Panc1 (cell line): ENCODE data around the gene AGT. TPM values are rescaled to one million over a fixed set of nuclear protein-coding genes. Genes with fewer than 3 reads are reported as not detected.

Experiments
- ATAC-seq: fragments of 200-7000 bp; cut with Tn5 transposase; 2 replicates; pipeline ENCODE4 v1.9.1; 2020; ENCODE audit warnings: mild to moderate bottlenecking, moderate library complexity
- BruUV-seq: library from RNA; stranded (reverse); fragments of 400-500 nt; replicated peaks from 2 replicates; lab custom pipeline; 2021; lab: Mats Ljungman, UMichigan
- CTCF ChIA-PET: fragments of 300-600 bp; sonication (Branson Sonifier 250); formaldehyde crosslinking; loops from one replicate; lab custom pipeline; 2022; ENCODE audit warnings: antibody characterized with exemption; lab: Charles Lee
- POLR2A ChIA-PET: fragments of 300-600 bp; sonication (Branson Sonifier 250); formaldehyde crosslinking; loops from one replicate; lab custom pipeline; 2022; ENCODE audit warnings: antibody characterized with exemption; lab: Charles Lee
- DNase-seq: peaks from one replicate; pipeline ENCODE4 v3.0.0-alpha.2; 2010; ENCODE audit warnings: low read depth, low spot score
- H3K27ac ChIP-seq: 2 replicates; pipeline ENCODE4 v1.5.1; 2011; ENCODE audit warnings: mild to moderate bottlenecking, low read length, inconsistent platforms
- H3K27me3 ChIP-seq: fragments of 200-500 bp; sonication (Bioruptor generic); 2 replicates; pipeline ENCODE4 v1.6.0; 2014; ENCODE audit warnings: low read length, inconsistent platforms; ENCODE audit not compliant: control insufficient read depth, insufficient read depth
- H3K36me3 ChIP-seq: fragments of 200-500 bp; sonication (Bioruptor generic); 2 replicates; pipeline ENCODE4 v1.5.1; 2014; ENCODE audit warnings: inconsistent platforms, mild to moderate bottlenecking, low read length, moderate library complexity; ENCODE audit not compliant: control insufficient read depth, insufficient read depth
- H3K4me1 ChIP-seq: 2 replicates; pipeline ENCODE4 v1.5.1; 2011; ENCODE audit warnings: inconsistent platforms, mild to moderate bottlenecking, low read length, moderate library complexity; ENCODE audit not compliant: control insufficient read depth, insufficient read depth
- H3K4me3 ChIP-seq, 2 experiments: 2 replicates each; pipeline ENCODE4 v1.5.1; 2011 to 2012; ENCODE audit warnings: low read depth in 2 of 2, low read length in 2 of 2, mild to moderate bottlenecking in 2 of 2, inconsistent platforms in 1 of 2, moderate library complexity in 1 of 2
- H3K9me3 ChIP-seq: fragments of 200-500 bp; sonication (Bioruptor generic); 2 replicates; pipeline ENCODE4 v1.5.1; 2014; ENCODE audit warnings: low read depth, mild to moderate bottlenecking, inconsistent platforms, low read length, moderate library complexity; ENCODE audit not compliant: control insufficient read depth, insufficient read depth
- POLR2AphosphoS5 ChIP-seq: IDR thresholded peaks from 2 replicates; pipeline ENCODE4 v1.6.1; 2012; ENCODE audit warnings: mild to moderate bottlenecking, low read depth, low read length, moderate library complexity
- SIN3A ChIP-seq: IDR thresholded peaks from 2 replicates; pipeline ENCODE4 v1.6.1; 2012; ENCODE audit warnings: low read depth, mild to moderate bottlenecking, low read length, moderate library complexity, borderline replicate concordance; ENCODE audit not compliant: insufficient read depth
- TCF7L2 ChIP-seq: IDR thresholded peaks from 2 replicates; pipeline ENCODE4 v1.6.1; 2011; ENCODE audit warnings: mild to moderate bottlenecking, low read depth, low read length, inconsistent platforms
- in situ Hi-C: cut with HindIII; loops from 2 replicates; pipeline ENCODE4 v1.10.0; 2016; ENCODE audit warnings: low sequenced_read_pairs, low pct_unique_long_range_greater_than_20kb
- intact Hi-C: fragments of 100-400 bp; cut with micrococcal nuclease; formaldehyde crosslinking; loops from one replicate; pipeline ENCODE4 v1.10.0; 2022; ENCODE audit not compliant: unreplicated experiment
- total RNA-seq: library from RNA; stranded (reverse); gene quantifications from one replicate; pipeline ENCODE4 v1.2.1, GENCODE V29; 2021; ENCODE audit not compliant: unreplicated experiment
- TF ChIP-seq, protein P1 (sequence below), 2 experiments: IDR thresholded peaks; 2 replicates each; pipeline ENCODE4 v1.6.1; 2011 to 2012; ENCODE audit warnings: low read depth in 2 of 2, control low read depth in 1 of 2, low read length in 1 of 2, mild to moderate bottlenecking in 1 of 2, moderate library complexity in 1 of 2; ENCODE audit not compliant: insufficient read depth in 1 of 2
- TF ChIP-seq, protein P2 (sequence below): fragments of 450-650 bp; IDR thresholded peaks from 2 replicates; pipeline ENCODE4 v1.5.1; 2017; ENCODE audit warnings: mild to moderate bottlenecking

Gene AGT
- total RNA-seq, 1 experiment from 2014 or later = 0.87 TPM

DNA sequence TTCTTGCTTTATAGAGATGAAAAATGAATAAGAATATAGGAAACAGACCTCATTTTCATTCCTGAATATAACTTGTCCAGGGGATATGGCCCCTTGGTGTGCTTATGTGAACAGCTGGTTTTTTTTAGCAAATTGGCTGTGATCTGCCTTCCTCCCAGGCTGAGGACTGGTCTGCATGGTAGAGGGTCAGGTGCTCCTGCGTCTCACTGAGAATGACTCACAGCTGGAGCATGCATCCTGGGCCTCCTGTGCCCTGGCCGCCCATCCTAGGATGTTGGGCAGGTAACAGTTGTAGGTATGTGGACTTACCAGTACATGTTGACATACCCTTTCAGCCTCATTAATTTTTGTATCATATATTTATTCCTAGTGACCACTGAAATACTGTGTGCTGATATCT is 29.8 kb downstream of the AGT start:
- DNase-seq = no peak
- ATAC-seq = no peak
- Histone ChIP-seq H3K36me3 (peaks cover 15% of the 10 kb centered on the region), H3K4me3 (no peak overlapping the region), H3K27me3 (no peaks in the 10 kb centered on the region), H3K4me1 (no peaks in the 10 kb centered on the region), H3K9me3 (no peaks in the 10 kb centered on the region), H3K27ac (no peak overlapping the region)
- no peak for TF ChIP-seq TCF7L2
- TF ChIP-seq POLR2AphosphoS5 = no peak
- intact Hi-C loops (no loop called here), in situ Hi-C loops (no loop called here)
- ChIA-PET CTCF (interaction anchor here (0.7 kb wide), 1 partner anchor 15 kb away, joined by 4 read pairs; no protein-coding TSS in a partner anchor), POLR2A (no interaction called here)
- no TSS peak for BruUV-seq

DNA sequence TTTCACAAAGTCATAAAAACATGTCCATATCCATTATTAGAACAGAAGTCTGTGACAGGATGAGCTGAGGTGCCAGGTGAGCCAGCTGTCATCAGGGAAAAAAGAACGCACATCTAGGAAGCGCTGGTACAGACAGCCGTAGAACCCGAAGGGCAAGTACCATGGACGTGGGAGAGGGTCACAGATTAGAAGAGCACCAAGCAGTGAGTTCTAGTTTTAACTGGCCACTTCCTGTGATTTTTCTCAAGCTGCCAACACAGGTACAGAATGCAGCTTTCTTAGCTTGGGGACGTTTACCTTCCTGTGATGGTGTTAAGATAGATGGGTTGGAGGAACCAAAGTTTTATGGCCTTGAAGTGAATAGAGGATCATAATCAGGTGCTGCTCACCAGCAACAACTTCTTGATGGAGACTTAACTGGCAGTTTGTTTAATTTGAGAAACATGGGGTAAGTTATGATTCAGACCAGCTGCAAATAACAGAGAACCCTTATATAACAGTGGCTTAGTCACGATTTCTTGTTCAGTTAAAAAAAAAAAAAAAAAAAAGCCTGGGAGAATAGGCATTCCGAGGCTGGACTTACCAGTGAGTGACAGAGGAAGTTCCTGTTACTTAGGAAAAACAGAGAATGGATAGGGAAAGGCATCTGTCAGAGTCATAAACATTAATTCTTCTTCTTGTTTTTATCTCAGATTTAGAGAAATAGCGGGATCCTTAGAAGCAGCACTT is 30.9 kb downstream of the AGT start:
- Histone ChIP-seq H3K27me3 (no peaks in the 10 kb centered on the region), H3K9me3 (no peaks in the 10 kb centered on the region), H3K4me1 (no peaks in the 10 kb centered on the region), H3K27ac (no peak overlapping the region), H3K36me3 (peaks cover 15% of the 10 kb centered on the region), H3K4me3 (no peak overlapping the region)
- in situ Hi-C loops (no loop called here), intact Hi-C loops (no loop called here)
- ChIA-PET CTCF (no interaction called here), POLR2A (no interaction called here)
- no peak for DNase-seq
- BruUV-seq = no TSS peak
- TF ChIP-seq, protein P1, sequence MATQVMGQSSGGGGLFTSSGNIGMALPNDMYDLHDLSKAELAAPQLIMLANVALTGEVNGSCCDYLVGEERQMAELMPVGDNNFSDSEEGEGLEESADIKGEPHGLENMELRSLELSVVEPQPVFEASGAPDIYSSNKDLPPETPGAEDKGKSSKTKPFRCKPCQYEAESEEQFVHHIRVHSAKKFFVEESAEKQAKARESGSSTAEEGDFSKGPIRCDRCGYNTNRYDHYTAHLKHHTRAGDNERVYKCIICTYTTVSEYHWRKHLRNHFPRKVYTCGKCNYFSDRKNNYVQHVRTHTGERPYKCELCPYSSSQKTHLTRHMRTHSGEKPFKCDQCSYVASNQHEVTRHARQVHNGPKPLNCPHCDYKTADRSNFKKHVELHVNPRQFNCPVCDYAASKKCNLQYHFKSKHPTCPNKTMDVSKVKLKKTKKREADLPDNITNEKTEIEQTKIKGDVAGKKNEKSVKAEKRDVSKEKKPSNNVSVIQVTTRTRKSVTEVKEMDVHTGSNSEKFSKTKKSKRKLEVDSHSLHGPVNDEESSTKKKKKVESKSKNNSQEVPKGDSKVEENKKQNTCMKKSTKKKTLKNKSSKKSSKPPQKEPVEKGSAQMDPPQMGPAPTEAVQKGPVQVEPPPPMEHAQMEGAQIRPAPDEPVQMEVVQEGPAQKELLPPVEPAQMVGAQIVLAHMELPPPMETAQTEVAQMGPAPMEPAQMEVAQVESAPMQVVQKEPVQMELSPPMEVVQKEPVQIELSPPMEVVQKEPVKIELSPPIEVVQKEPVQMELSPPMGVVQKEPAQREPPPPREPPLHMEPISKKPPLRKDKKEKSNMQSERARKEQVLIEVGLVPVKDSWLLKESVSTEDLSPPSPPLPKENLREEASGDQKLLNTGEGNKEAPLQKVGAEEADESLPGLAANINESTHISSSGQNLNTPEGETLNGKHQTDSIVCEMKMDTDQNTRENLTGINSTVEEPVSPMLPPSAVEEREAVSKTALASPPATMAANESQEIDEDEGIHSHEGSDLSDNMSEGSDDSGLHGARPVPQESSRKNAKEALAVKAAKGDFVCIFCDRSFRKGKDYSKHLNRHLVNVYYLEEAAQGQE (IDR thresholded peaks at IDR 0.05; ENCODE audit: insufficient read depth in 1 of 2, low read depth in 2 of 2, low read length in 1 of 2) = no peak
- no peak for ATAC-seq

DNA sequence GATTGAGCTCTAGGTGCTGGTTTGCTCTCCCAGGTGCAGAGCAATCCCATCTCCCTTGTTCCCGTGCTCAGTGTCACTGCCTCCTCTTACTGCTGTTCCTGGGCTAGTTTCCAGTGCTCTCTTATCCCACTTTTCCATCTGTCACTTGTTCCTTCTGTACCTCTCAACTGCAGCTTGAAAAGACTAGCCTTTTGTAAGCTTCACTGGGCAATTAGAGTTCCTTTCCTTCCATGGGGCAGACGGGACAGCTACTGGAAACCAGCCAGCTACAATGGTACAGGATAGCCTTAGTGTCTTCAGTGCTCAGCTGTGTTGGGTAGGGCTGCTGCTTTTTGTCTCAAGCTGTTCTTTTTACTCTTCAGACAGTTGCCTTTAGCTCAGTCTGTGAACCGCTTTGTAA is 31.6 kb downstream of the AGT start:
- BruUV-seq = no TSS peak
- no peak for ATAC-seq
- Histone ChIP-seq H3K36me3 (peaks cover 12% of the 10 kb centered on the region), H3K4me1 (no peaks in the 10 kb centered on the region), H3K27me3 (no peaks in the 10 kb centered on the region), H3K27ac (no peak overlapping the region), H3K9me3 (no peaks in the 10 kb centered on the region), H3K4me3 (no peak overlapping the region)
- ChIA-PET CTCF (no interaction called here), POLR2A (no interaction called here)
- in situ Hi-C loops (no loop called here), intact Hi-C loops (no loop called here)
- TF ChIP-seq, protein P2, sequence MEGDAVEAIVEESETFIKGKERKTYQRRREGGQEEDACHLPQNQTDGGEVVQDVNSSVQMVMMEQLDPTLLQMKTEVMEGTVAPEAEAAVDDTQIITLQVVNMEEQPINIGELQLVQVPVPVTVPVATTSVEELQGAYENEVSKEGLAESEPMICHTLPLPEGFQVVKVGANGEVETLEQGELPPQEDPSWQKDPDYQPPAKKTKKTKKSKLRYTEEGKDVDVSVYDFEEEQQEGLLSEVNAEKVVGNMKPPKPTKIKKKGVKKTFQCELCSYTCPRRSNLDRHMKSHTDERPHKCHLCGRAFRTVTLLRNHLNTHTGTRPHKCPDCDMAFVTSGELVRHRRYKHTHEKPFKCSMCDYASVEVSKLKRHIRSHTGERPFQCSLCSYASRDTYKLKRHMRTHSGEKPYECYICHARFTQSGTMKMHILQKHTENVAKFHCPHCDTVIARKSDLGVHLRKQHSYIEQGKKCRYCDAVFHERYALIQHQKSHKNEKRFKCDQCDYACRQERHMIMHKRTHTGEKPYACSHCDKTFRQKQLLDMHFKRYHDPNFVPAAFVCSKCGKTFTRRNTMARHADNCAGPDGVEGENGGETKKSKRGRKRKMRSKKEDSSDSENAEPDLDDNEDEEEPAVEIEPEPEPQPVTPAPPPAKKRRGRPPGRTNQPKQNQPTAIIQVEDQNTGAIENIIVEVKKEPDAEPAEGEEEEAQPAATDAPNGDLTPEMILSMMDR = no peak
- TF ChIP-seq SIN3A = no peak
- DNase-seq = no peak
